RKO (cell line): ENCODE measurements around the gene TUBB8B.
"Not testable (repeated sequence)": the region's sequence is repeated elsewhere in the genome, so short reads cannot be mapped to it uniquely, and the experiment has no call there.

ENCODE experiments used
- DNase-seq: peaks from one replicate; pipeline ENCODE4 v3.0.0-alpha.2; 2016; ENCODE audit warnings: low spot score

Gene TUBB8B

GRCh38 chr18:12773-13172 is 36.6 kb downstream of the TUBB8B start:
- DNase-seq: not testable (repeated sequence)

GRCh38 chr18:11383-12274 is 37.8 kb downstream of the TUBB8B start:
- DNase-seq: not testable (repeated sequence)

GRCh38 chr18:10624-11184 is 38.7 kb downstream of the TUBB8B start:
- DNase-seq: not testable (repeated sequence)

GRCh38 chr18:9937-10336 is 39.5 kb downstream of the TUBB8B start:
- DNase-seq: not testable (repeated sequence)
